Thyroid gland (tissue), 4 donors: ENCODE results near the gene MIXL1.

Experiments
- CTCF ChIP-seq, 6 experiments: fragments of 200-600 bp in 3 of 6; fragments of 450-650 bp in 3 of 6; sonication (generic) in 3 of 6; IDR thresholded peaks; one replicate each; pipeline ENCODE4 v1.5.1; 2016 to 2019; ENCODE audit warnings: antibody characterized with exemption in 6 of 6, mild to moderate bottlenecking in 2 of 6, inconsistent platforms in 1 of 6, moderate library complexity in 1 of 6
- POLR2A ChIP-seq, 2 donors: fragments of 450-650 bp; IDR thresholded peaks; one replicate each; pipeline ENCODE4 v1.6.1; 2017; ENCODE audit warnings: antibody characterized with exemption in 2 of 2, mild to moderate bottlenecking in 2 of 2, moderate library complexity in 1 of 2

- TF ChIP-seq POLR2A (IDR thresholded peaks at IDR 0.05) (no peak), CTCF (IDR thresholded peaks at IDR 0.05) (no peak)
Measured at GRCh38 chr1:226274138-226274537, 50.7 kb downstream of the MIXL1 start.
